PC-9 (cell line): ENCODE results near the gene TMEM9. TPM values are rescaled to one million over a fixed set of nuclear protein-coding genes. Genes with fewer than 3 reads are reported as not detected.

Experiments used
- BruUV-seq: library from RNA; stranded (reverse); fragments of 400-500 nt; replicated peaks from 2 replicates; lab custom pipeline; 2021; lab: Mats Ljungman, UMichigan
- CTCF ChIA-PET: fragments of 300-600 bp; sonication (Branson Sonifier 250); formaldehyde crosslinking; loops from one replicate; lab custom pipeline; 2022; ENCODE audit warnings: antibody characterized with exemption; lab: Charles Lee
- POLR2A ChIA-PET: fragments of 300-600 bp; sonication (Branson Sonifier 250); formaldehyde crosslinking; loops from one replicate; lab custom pipeline; 2022; ENCODE audit warnings: antibody characterized with exemption; ENCODE audit not compliant: unreplicated experiment; lab: Charles Lee
- DNase-seq, 2 experiments: peaks; one replicate each; pipeline versions ENCODE4 v3.0.0 to v3.0.0-alpha.2; 2015 to 2022; ENCODE audit warnings: mixed read lengths in 1 of 2
- H2AFZ ChIP-seq: fragments of 200-600 bp; sonication (generic); 2 replicates; pipeline ENCODE4 v1.8.1; 2017; ENCODE audit warnings: antibody characterized with exemption
- H3F3A ChIP-seq: fragments of 200-600 bp; sonication (generic); 2 replicates; pipeline ENCODE4 v1.8.1; 2017; ENCODE audit warnings: antibody characterized with exemption, mild to moderate bottlenecking, low read depth; ENCODE audit not compliant: insufficient read depth
- H3K27ac ChIP-seq: fragments of 200-600 bp; sonication (generic); 2 replicates; pipeline ENCODE4 v1.6.1; 2016; ENCODE audit warnings: mixed run types
- H3K27me3 ChIP-seq: fragments of 200-600 bp; sonication (generic); 2 replicates; pipeline ENCODE4 v1.6.1; 2016; ENCODE audit warnings: low read depth, mixed run types; ENCODE audit not compliant: insufficient read depth
- H3K36me3 ChIP-seq: fragments of 200-600 bp; sonication (generic); 2 replicates; pipeline ENCODE4 v1.6.1; 2016; ENCODE audit warnings: low read depth, mixed run types
- H3K4me1 ChIP-seq: fragments of 200-600 bp; sonication (generic); replicated peaks from 2 replicates; pipeline ENCODE4 v1.6.1; 2016; ENCODE audit warnings: mixed run types; ENCODE audit not compliant: insufficient read depth
- H3K4me2 ChIP-seq: fragments of 200-600 bp; sonication (generic); 2 replicates; pipeline ENCODE4 v1.6.1; 2017; ENCODE audit warnings: mixed run types
- H3K4me3 ChIP-seq: fragments of 200-600 bp; sonication (generic); 2 replicates; pipeline ENCODE4 v1.6.1; 2016; ENCODE audit warnings: mixed run types
- H3K79me2 ChIP-seq: fragments of 200-600 bp; sonication (generic); 2 replicates; pipeline ENCODE4 v1.6.1; 2017; ENCODE audit warnings: low read depth, mixed run types
- H3K9me2 ChIP-seq: fragments of 200-600 bp; sonication (generic); 2 replicates; pipeline ENCODE4 v1.8.1; 2017; ENCODE audit warnings: mild to moderate bottlenecking; ENCODE audit not compliant: insufficient read depth
- H3K9me3 ChIP-seq: fragments of 200-600 bp; sonication (generic); 2 replicates; pipeline ENCODE4 v1.8.1; 2016; ENCODE audit warnings: low read depth; ENCODE audit not compliant: insufficient read depth
- H4K20me1 ChIP-seq: fragments of 200-600 bp; sonication (generic); 2 replicates; pipeline ENCODE4 v1.8.1; 2017; ENCODE audit not compliant: insufficient read depth
- CTCF ChIP-seq: fragments of 200-600 bp; sonication (generic); conservative IDR thresholded peaks from 2 replicates; pipeline ENCODE4 v1.6.1; 2017; ENCODE audit warnings: mixed run types, antibody characterized with exemption, mild to moderate bottlenecking, moderate library complexity
- EZH2 ChIP-seq: fragments of 200-600 bp; sonication (generic); IDR thresholded peaks from 2 replicates; pipeline ENCODE4 v1.8.0; 2017; ENCODE audit warnings: antibody characterized with exemption, low read depth
- intact Hi-C: fragments of 100-400 bp; cut with micrococcal nuclease; formaldehyde crosslinking; loops from one replicate; pipeline ENCODE4 v1.10.0; 2022; ENCODE audit not compliant: unreplicated experiment
- total RNA-seq: library from RNA; stranded (reverse); gene quantifications from 2 replicates; pipeline ENCODE4 v1.2.3, GENCODE V29; 2021

TMEM9 gene
- total RNA-seq, 1 experiment from 2014 or later = 94.3 TPM

- ChIA-PET POLR2A (no interaction called here), CTCF (no interaction called here)
- H4K20me1 ChIP-seq = no peaks in the 10 kb centered on the region
Observed at GRCh38 chr1:201110616-201111015, 43.7 kb downstream of the TMEM9 start.

GRCh38 chr1:201110138-201110537, 44.1 kb downstream of the TMEM9 start:
- no peak overlapping the region for H3K4me2 ChIP-seq
- peaks cover 7% of the 10 kb centered on the region for H3K27me3 ChIP-seq
- TF ChIP-seq CTCF (no peak), EZH2 (no peak)
- H3F3A ChIP-seq = no peaks in the 10 kb centered on the region
- H3K4me1 ChIP-seq = no peaks in the 10 kb centered on the region; the same call in 1 of the 2 replicates
- no peaks in the 10 kb centered on the region for H3K36me3 ChIP-seq
- no peaks in the 10 kb centered on the region for H3K79me2 ChIP-seq
- POLR2A ChIA-PET = no interaction called here
- H3K27ac ChIP-seq = no peak overlapping the region
- CTCF ChIA-PET = no interaction called here
- H3K4me3 ChIP-seq = no peak overlapping the region
- no peaks in the 10 kb centered on the region for H3K9me2 ChIP-seq
- BruUV-seq = no TSS peak
- no peaks in the 10 kb centered on the region for H4K20me1 ChIP-seq
- no peak overlapping the region for H2AFZ ChIP-seq
- intact Hi-C loops = loop anchor here (5.0 to 10.0 kb wide), 2 partner anchors 68 to 555 kb away; no protein-coding TSS in a partner anchor
- H3K9me3 ChIP-seq = no peaks in the 10 kb centered on the region
- no peak for DNase-seq

More at GRCh38 chr1:201110616-201111015, 43.7 kb downstream of the TMEM9 start:
- Histone ChIP-seq H3K4me2 (no peak overlapping the region), H3K79me2 (no peaks in the 10 kb centered on the region), H3K36me3 (no peaks in the 10 kb centered on the region), H3K27me3 (peaks cover 7% of the 10 kb centered on the region), H3K27ac (no peak overlapping the region), H3F3A (no peaks in the 10 kb centered on the region), H3K4me1 (no peaks in the 10 kb centered on the region; the same call in 1 of the 2 replicates), H2AFZ (no peak overlapping the region), H3K9me3 (no peaks in the 10 kb centered on the region), H3K4me3 (no peak overlapping the region), H3K9me2 (no peaks in the 10 kb centered on the region)
- intact Hi-C loops = loop anchor here (5.0 to 10.0 kb wide), 2 partner anchors 68 to 556 kb away; no protein-coding TSS in a partner anchor
- TF ChIP-seq EZH2 (no peak), CTCF (no peak)
- no peak for DNase-seq
- no TSS peak for BruUV-seq

- ChIA-PET CTCF (interaction anchor here (0.7 kb wide), 1 partner anchor 291 kb away, joined by 5 read pairs; no protein-coding TSS in a partner anchor), POLR2A (no interaction called here)
- Histone ChIP-seq H3K4me1 (no peaks in the 10 kb centered on the region; the same call in 1 of the 2 replicates), H4K20me1 (no peaks in the 10 kb centered on the region), H3K27ac (no peak overlapping the region), H2AFZ (no peak overlapping the region), H3K4me2 (no peak overlapping the region), H3K27me3 (peaks cover 10% of the 10 kb centered on the region), H3K79me2 (no peaks in the 10 kb centered on the region), H3K9me3 (no peaks in the 10 kb centered on the region), H3K4me3 (no peak overlapping the region), H3K9me2 (no peaks in the 10 kb centered on the region), H3F3A (no peaks in the 10 kb centered on the region), H3K36me3 (no peaks in the 10 kb centered on the region)
- TF ChIP-seq CTCF (no peak), EZH2 (no peak)
- no peak for DNase-seq
- intact Hi-C loops = loop anchor here (5.0 to 10.0 kb wide), 2 partner anchors 67 to 555 kb away; no protein-coding TSS in a partner anchor
- no TSS peak for BruUV-seq
Observed at GRCh38 chr1:201109651-201110050, 44.6 kb downstream of the TMEM9 start.
